HCT116 (cell line): Measurements from ENCODE around the gene DYNC2I2. TPM values are rescaled to one million over a fixed set of nuclear protein-coding genes. Genes with fewer than 3 reads are reported as not detected.

Experiments
- ATAC-seq: fragments of 200-7000 bp; cut with Tn5 transposase; 2 replicates; pipeline ENCODE4 v1.9.1; 2020; ENCODE audit warnings: mild to moderate bottlenecking, moderate library complexity
- BruUV-seq: library from RNA; stranded (reverse); fragments of 400-500 nt; replicated peaks from 2 replicates; lab custom pipeline; 2021; lab: Mats Ljungman, UMichigan
- CTCF ChIA-PET: fragments of 300-600 bp; sonication (Branson Sonifier 250); formaldehyde crosslinking; loops from one replicate; lab custom pipeline; 2021; ENCODE audit warnings: antibody characterized with exemption; lab: Charles Lee
- POLR2A ChIA-PET: fragments of 300-600, 350-600 bp; sonication (Branson Sonifier 250); formaldehyde crosslinking; loops from one replicate; lab custom pipeline; 2021; ENCODE audit warnings: antibody characterized with exemption; lab: Charles Lee
- RAD21 ChIA-PET, 2 experiments: fragments of 300-600 bp; sonication (Branson Sonifier 250); formaldehyde crosslinking; loops; one replicate each; lab custom pipeline; 2023; ENCODE audit warnings: low total read pairs in 2 of 2; ENCODE audit not compliant: uncharacterized antibody in 2 of 2, unreplicated experiment in 2 of 2, low non-redundant PET in 1 of 2; lab: Charles Lee
- DNase-seq: peaks from one replicate; pipeline ENCODE4 v3.0.0-alpha.2; 2010; ENCODE audit warnings: low read depth, low spot score
- H2AFZ ChIP-seq: fragments of 200-600 bp; shearing (Covaris generic), sonication (generic); 2 replicates; pipeline ENCODE4 v1.6.1; 2017; ENCODE audit warnings: low read depth, mixed run types, mixed read lengths, antibody characterized with exemption, low read length; ENCODE audit not compliant: poor library complexity, severe bottlenecking
- H3K27ac ChIP-seq: 2 replicates; pipeline ENCODE4 v1.5.1; 2012; ENCODE audit warnings: low read depth, low read length
- H3K27me3 ChIP-seq: fragments of 200-600 bp; sonication (generic); 2 replicates; pipeline ENCODE4 v1.6.1; 2016; ENCODE audit warnings: mixed run types, low read length, mixed read lengths; ENCODE audit not compliant: insufficient read depth
- H3K36me3 ChIP-seq, 2 experiments: fragments of 200-500 bp in 1 of 2; fragments of 200-600 bp in 1 of 2; sonication (Bioruptor generic) in 1 of 2; sonication (generic) in 1 of 2; 2 replicates each; pipeline versions ENCODE4 v1.5.1 to v1.6.1; 2014 to 2016; ENCODE audit warnings: low read length in 2 of 2, inconsistent platforms in 1 of 2, mixed read lengths in 1 of 2, mixed run types in 1 of 2; ENCODE audit not compliant: insufficient read depth in 2 of 2, control insufficient read depth in 1 of 2
- H3K4me1 ChIP-seq, 2 experiments: fragments of 200-600 bp in 1 of 2; sonication (generic) in 1 of 2; 2 replicates each; pipeline versions ENCODE4 v1.5.1 to v1.6.1; 2012 to 2017; ENCODE audit warnings: low read length in 2 of 2, inconsistent platforms in 1 of 2, mild to moderate bottlenecking in 1 of 2, mixed read lengths in 1 of 2, mixed run types in 1 of 2, moderate library complexity in 1 of 2; ENCODE audit not compliant: insufficient read depth in 2 of 2, control insufficient read depth in 1 of 2
- H3K4me2 ChIP-seq: fragments of 200-600 bp; sonication (generic); 2 replicates; pipeline ENCODE4 v1.6.1; 2017; ENCODE audit warnings: mixed run types, low read length, mixed read lengths
- H3K4me3 ChIP-seq, 2 experiments: fragments of 200-600 bp in 1 of 2; sonication (generic) in 1 of 2; replicated peaks in 1 of 2; 2 replicates each; pipeline ENCODE4 v1.5.1; 2011 to 2016; ENCODE audit warnings: low read length in 2 of 2, control low read depth in 1 of 2, low read depth in 1 of 2, mild to moderate bottlenecking in 1 of 2, mixed read lengths in 1 of 2, mixed run types in 1 of 2
- H3K79me2 ChIP-seq: fragments of 200-600 bp; sonication (generic); 2 replicates; pipeline ENCODE4 v1.6.1; 2017; ENCODE audit warnings: mild to moderate bottlenecking, mixed run types, low read length, moderate library complexity, mixed read lengths; ENCODE audit not compliant: insufficient read depth
- H3K9ac ChIP-seq: fragments of 200-600 bp; sonication (generic); 2 replicates; pipeline ENCODE4 v1.6.1; 2016; ENCODE audit warnings: low read length, mixed read lengths
- H3K9me2 ChIP-seq: fragments of 200-600 bp; sonication (generic), shearing (Covaris generic); 2 replicates; pipeline ENCODE4 v1.6.1; 2017; ENCODE audit warnings: mixed run types, mild to moderate bottlenecking, moderate library complexity; ENCODE audit not compliant: insufficient read depth
- H3K9me3 ChIP-seq, 2 experiments: fragments of 200-500 bp in 1 of 2; fragments of 200-600 bp in 1 of 2; sonication (Bioruptor generic) in 1 of 2; sonication (generic) in 1 of 2; 2 replicates each; pipeline ENCODE4 v1.6.1; 2014 to 2017; ENCODE audit warnings: low read length in 2 of 2, mixed read lengths in 2 of 2, inconsistent platforms in 1 of 2, low read depth in 1 of 2, mild to moderate bottlenecking in 1 of 2, mixed run types in 1 of 2, moderate library complexity in 1 of 2; ENCODE audit not compliant: control insufficient read depth in 1 of 2, insufficient read depth in 1 of 2
- H4K20me1 ChIP-seq: fragments of 200-600 bp; sonication (generic), shearing (Covaris generic); 2 replicates; pipeline ENCODE4 v1.6.1; 2017; ENCODE audit warnings: mixed run types, mild to moderate bottlenecking, moderate library complexity; ENCODE audit not compliant: insufficient read depth
- CBX3 ChIP-seq: IDR thresholded peaks from 2 replicates; pipeline ENCODE4 v1.6.1; 2012; ENCODE audit warnings: low read depth
- ELF1 ChIP-seq: IDR thresholded peaks from 2 replicates; pipeline ENCODE4 v1.6.1; 2012; ENCODE audit warnings: low read depth, borderline replicate concordance
- JUND ChIP-seq: IDR thresholded peaks from 2 replicates; pipeline ENCODE4 v1.6.1; 2012
- POLR2A ChIP-seq: IDR thresholded peaks from 2 replicates; pipeline ENCODE4 v1.7.0; 2011; ENCODE audit warnings: borderline replicate concordance; ENCODE audit not compliant: insufficient read depth, insufficient read length; ENCODE audit errors: extremely low read depth
- RAD21 ChIP-seq: IDR thresholded peaks from 2 replicates; pipeline ENCODE4 v1.6.1; 2012; ENCODE audit warnings: low read depth, mild to moderate bottlenecking
- REST ChIP-seq: IDR thresholded peaks from 2 replicates; pipeline ENCODE4 v1.6.1; 2012; ENCODE audit warnings: low read depth
- SIN3A ChIP-seq: IDR thresholded peaks from 2 replicates; pipeline ENCODE4 v1.6.1; 2012; ENCODE audit warnings: low read depth
- SRF ChIP-seq: IDR thresholded peaks from 2 replicates; pipeline ENCODE4 v1.6.1; 2012; ENCODE audit warnings: low read depth
- YY1 ChIP-seq: IDR thresholded peaks from 2 replicates; pipeline ENCODE4 v1.6.1; 2011; ENCODE audit warnings: low read length, low read depth, moderate library complexity, mild to moderate bottlenecking; ENCODE audit not compliant: insufficient replicate concordance; ENCODE audit errors: extremely low read depth
- ZFX ChIP-seq: fragments of 450-650 bp; IDR thresholded peaks from 2 replicates; pipeline ENCODE4 v1.6.1; 2017
- ZNF274 ChIP-seq: fragments of 200-500 bp; sonication (Bioruptor generic); IDR thresholded peaks from 2 replicates; pipeline ENCODE4 v1.6.1; 2014; ENCODE audit warnings: mild to moderate bottlenecking, low read depth, low read length, inconsistent platforms
- intact Hi-C: fragments of 100-400 bp; cut with micrococcal nuclease; formaldehyde crosslinking; loops from 2 replicates; pipeline ENCODE4 v1.10.0; 2022
- total RNA-seq: library from RNA; stranded (reverse); gene quantifications from one replicate; pipeline ENCODE4 v1.2.1, GENCODE V29; 2021; ENCODE audit not compliant: unreplicated experiment
- TF ChIP-seq, protein P1 (sequence below): IDR thresholded peaks from 2 replicates; pipeline ENCODE4 v1.6.1; 2012
- TF ChIP-seq, protein P2 (sequence below): IDR thresholded peaks from 2 replicates; pipeline ENCODE4 v1.6.1; 2012

The DYNC2I2 gene
- total RNA-seq, 1 experiment from 2014 or later, result 155 TPM

GRCh38 chr9:128675382-128675781 lies 18.7 kb upstream of the DYNC2I2 start:
- H3K9me2 ChIP-seq, result no peaks in the 10 kb centered on the region
- H3K27me3 ChIP-seq, result no peaks in the 10 kb centered on the region
- DNase-seq, result no peak
- no TSS peak for BruUV-seq
- no peak overlapping the region for H3K4me3 ChIP-seq
- no peak for TF ChIP-seq RAD21
- no peak for TF ChIP-seq REST
- TF ChIP-seq ELF1, result no peak
- TF ChIP-seq SRF, result no peak
- no peak for TF ChIP-seq YY1
- no peak for TF ChIP-seq JUND
- TF ChIP-seq, protein P1, sequence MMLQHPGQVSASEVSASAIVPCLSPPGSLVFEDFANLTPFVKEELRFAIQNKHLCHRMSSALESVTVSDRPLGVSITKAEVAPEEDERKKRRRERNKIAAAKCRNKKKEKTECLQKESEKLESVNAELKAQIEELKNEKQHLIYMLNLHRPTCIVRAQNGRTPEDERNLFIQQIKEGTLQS, result no peak
- no peak for TF ChIP-seq CBX3
- TF ChIP-seq ZFX, result no peak
- TF ChIP-seq SIN3A, result no peak
- no peak for TF ChIP-seq POLR2A
- TF ChIP-seq, protein P2, sequence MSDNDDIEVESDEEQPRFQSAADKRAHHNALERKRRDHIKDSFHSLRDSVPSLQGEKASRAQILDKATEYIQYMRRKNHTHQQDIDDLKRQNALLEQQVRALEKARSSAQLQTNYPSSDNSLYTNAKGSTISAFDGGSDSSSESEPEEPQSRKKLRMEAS, result no peak
- no peak for TF ChIP-seq ZNF274
- TF ChIP-seq, all 23 proteins: peak for 0
- Histone ChIP-seq H3K4me1 (no peaks in the 10 kb centered on the region), H4K20me1 (no peaks in the 10 kb centered on the region), H3K27ac (no peak overlapping the region), H3K36me3 (no peaks in the 10 kb centered on the region; a peak in 1 of 4 replicates), H2AFZ (no peak overlapping the region), H3K79me2 (peaks cover 13% of the 10 kb centered on the region; the same call in 1 of the 2 replicates), H3K4me2 (no peak overlapping the region), H3K9ac (no peak overlapping the region), H3K9me3 (no peaks in the 10 kb centered on the region)
- intact Hi-C loops, result no loop called here
- ATAC-seq, result no peak
- RAD21 ChIA-PET, result no interaction called here
- POLR2A ChIA-PET, result interaction anchor here (3.3 kb wide), 1 partner anchor 9 kb away, joined by 17 read pairs; no protein-coding TSS in a partner anchor
- CTCF ChIA-PET, result no interaction called here
